HG03460 (cell line): ENCODE data around the gene NCAN.
"Not testable (repeated sequence)": the region's sequence is repeated elsewhere in the genome, so short reads cannot be mapped to it uniquely, and the experiment has no call there.

ENCODE experiments used
- ATAC-seq: cut with Tn5 transposase; IDR thresholded peaks from one replicate; pipeline ENCODE4 v1.9.1; 2021; ENCODE audit not compliant: unreplicated experiment

NCAN gene

GRCh38 chr19:19192910-19193423 lies 18.8 kb upstream of the NCAN start:
- no peak for ATAC-seq

DNA sequence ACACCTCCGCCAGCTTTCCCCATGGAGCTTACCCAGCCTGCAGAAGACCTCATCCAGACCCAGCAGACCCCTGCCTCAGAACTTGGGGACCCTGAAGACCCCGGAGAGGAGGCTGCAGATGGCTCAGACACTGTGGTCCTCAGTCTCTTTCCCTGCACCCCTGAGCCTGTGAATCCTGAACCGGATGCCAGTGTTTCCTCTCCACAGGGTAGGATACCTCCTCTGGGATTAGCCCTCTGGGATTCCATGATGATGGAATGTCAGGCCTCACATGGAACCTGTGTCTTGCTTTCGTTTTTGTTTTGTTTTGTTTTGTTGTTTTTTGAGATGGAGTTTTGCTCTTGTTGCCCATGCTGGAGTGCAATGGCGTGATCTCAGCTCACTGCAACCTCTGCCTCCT lies 17.8 kb upstream of the NCAN start:
- no peak for ATAC-seq

DNA sequence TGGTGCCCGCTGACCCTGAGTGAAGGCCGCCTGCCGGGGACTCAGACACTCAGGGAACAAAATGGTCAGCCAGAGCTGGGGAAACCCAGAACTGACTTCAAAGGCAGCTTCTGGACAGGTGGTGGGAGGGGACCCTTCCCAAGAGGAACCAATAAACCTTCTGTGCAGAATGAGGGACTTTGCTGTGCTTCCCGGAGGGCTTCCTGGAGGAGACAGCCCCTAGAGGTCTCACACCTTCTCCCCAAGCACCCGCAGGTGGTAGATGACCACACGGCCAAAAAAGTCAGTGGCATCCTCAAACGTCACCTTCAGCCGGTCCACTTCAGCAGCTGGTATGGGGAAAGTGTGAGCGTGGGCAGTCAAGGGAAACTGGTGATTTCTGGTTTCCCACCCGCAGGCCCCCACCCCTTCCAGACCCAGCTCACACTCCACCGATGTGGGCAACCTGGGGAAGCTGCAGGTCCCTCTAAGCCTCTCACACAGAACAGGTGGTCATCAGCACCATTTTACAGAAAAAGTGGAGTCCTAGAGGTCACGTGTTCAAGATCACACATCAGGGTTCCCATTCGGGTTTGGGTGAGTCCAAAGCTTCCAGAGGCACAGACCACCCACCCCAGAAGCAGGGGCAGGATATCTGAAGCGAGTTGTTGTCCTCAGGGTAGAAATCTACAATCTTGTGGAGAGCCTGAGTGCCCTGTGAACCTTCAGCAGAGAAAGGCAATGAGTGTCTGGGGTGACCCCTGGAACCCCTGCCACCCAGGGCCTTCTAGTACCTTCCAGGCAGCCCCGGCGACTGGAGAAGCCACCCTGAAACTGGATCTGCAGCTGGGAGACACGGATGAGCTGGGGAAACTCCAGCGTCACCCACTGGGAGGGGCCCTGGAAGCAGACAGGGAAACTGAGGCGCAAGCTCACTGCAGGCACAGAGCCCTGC lies 9.8 kb upstream of the NCAN start:
- ATAC-seq, result no peak

- no peak for ATAC-seq
Observed at GRCh38 chr19:19202707-19203011, 9.1 kb upstream of the NCAN start.

- peak; percentile 75 for ATAC-seq
Observed at GRCh38 chr19:19203012-19203856, 8.5 kb upstream of the NCAN start, which contains the start of gene NR2C2AP. Gene NR2C2AP, minus strand, starts transcription at chr19:19203414. Its CDS starts 354 bp downstream, at chr19:19203060.

GRCh38 chr19:19204181-19204580 lies 7.6 kb upstream of the NCAN start:
- no peak for ATAC-seq

DNA sequence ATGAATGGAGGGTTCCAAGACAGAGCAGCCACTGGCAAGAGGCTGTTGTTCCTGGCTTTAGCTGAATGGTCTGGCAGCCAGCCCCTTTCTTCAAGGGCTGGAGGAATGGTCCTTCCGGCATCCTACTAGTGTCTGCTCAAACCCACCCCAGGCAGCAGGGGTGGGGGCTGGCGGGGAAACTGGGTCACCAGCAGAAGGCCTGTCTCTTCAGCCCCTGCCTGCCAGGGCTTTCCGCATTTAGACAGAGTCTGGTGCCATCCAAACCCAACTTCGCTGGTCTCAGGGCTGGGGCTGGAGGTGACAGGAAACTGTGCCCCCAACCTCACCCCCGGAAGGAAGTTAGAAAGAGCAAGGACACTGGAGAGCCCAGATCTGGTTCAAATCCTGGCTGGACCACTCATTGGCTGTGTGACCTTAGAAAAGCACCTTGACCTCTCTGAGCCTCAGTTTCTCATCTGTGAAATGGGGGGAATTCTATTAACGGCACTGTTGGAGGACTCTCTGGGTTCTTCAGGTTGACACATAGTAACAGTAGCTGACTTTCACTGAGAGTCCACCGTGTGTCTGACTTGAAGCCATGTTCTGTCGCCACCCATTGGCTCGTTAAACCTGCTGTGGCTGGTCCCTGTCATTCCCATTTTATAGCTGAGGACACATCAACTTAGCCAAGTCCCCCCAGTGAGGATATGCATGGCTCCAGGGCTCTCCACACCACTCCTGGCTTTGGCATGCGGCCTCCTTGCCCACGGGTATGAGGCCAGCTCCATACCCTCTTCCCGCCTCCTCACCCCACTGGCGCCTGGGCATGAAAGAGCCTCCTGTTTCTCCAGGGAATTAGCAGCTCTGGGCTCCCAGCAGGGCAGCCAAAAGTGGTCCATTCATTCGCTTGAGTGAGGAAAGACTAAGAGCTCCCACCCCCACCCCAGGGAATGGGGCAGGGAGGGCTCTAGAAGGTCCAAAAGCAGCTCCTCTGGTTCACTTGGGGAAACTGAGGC lies 6.0 kb upstream of the NCAN start:
- ATAC-seq, result no peak

DNA sequence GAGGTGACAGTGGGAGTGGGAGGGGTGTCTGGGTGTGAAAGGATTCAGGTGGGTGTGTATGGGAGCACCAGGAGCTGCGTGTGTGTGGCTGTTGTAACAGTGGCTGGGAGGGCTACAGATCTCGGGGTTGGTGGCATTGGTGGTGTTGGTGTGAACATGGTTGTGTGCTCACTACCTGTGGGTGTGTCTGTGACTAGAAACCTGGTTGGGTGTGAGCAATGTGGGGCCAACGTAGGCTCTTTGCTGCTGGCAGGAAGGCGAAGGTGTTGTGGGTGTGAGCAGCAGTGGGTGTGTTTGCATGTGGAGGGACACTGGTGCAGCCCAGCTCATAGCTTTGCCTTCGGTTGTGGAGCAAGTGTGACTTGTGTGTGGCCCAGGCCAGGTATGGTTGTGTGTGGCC lies 4.8 kb upstream of the NCAN start:
- ATAC-seq, result no peak

GRCh38 chr19:19207637-19208572 lies 3.9 kb upstream of the NCAN start:
- no peak for ATAC-seq

GRCh38 chr19:19209372-19209771 lies 2.4 kb upstream of the NCAN start:
- no peak for ATAC-seq

DNA sequence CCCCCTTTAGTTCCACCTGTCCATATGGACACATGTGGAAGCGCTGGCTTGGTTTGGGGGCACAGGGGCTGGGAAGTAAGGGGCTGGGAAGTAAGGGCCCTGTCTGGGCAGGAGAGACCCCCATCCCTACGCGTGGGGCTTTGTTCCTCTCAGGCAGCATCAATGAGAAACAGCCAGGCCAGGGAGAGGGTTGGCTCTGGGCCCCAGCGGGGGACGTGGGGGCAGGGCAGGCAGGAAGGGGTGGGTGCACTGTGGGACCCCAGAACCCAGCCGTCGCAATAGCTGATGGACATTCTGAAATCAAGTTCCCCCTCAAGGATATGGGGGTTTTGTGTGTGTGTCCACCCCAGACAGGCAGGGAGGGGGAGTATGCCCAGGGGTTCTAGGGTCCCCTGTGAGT lies 1.2 kb downstream of the NCAN start:
- ATAC-seq, result no peak

GRCh38 chr19:19213426-19214158 lies 1.8 kb downstream of the NCAN start:
- ATAC-seq, result no peak

- no peak for ATAC-seq
Observed at GRCh38 chr19:19214159-19214490, 2.4 kb downstream of the NCAN start.

GRCh38 chr19:19214892-19215291 lies 3.1 kb downstream of the NCAN start:
- ATAC-seq, result no peak

DNA sequence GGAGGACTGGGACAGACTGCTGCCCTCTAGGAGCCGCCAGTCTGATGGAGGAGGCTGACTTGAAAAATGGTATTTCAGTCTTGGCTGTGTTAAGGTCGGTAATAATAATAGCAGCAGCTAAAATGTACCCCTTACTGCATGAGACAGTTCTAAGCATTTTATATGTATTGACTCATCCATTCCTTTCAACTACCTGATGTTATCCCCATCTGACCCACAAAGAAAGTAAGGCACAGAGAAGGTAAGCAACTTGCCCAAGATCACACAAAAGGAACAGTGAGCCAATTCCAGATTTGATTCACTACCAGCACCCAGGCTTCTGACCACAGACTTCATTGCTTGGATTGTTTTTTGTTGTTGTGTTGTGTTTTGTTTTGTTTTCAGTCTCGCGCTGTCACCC lies 4.0 kb downstream of the NCAN start:
- no peak for ATAC-seq

GRCh38 chr19:19217099-19217498 lies 5.3 kb downstream of the NCAN start:
- ATAC-seq, result no peak

- ATAC-seq, result no peak
Observed at GRCh38 chr19:19218911-19219310, 7.2 kb downstream of the NCAN start.

DNA sequence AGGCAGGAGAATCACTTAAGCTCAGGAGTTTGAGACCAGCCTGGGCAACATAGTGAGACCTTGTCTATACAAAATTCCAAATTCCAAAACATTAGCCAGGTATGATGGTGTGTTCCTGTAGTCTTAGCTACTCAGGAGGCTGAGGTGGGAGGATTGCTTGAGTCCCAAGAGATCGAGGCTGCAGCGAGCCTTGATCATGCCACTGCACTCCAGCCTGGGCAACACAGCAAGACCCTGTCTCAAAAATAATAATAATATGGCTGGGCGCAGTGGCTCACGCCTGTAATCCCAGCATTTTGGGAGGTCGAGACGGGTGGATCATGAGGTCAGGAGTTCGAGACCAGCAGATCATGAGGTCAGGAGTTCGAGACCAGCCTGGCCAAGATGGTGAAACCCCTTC lies 9.2 kb downstream of the NCAN start:
- not testable (repeated sequence) for ATAC-seq

DNA sequence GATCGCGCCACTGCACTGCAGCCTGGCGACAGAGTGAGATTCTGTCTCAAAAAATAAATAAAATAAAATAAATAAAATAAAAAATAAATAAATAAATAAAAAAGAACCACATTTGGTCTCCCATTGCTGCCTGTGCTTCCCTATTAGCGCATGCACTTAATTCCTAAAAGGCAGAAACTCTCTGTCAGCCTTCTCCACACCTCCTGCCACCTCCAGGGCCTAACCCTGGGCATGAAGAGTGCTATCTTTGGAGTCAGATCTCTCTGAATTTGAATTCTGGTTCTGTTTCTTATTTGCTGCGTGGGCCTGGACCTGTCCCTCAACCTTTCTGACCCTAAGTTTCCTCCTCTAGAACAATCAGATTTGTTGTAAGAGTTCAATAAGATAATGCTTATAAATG lies 11.3 kb downstream of the NCAN start:
- no peak for ATAC-seq
